ENCODE results near the gene CCDC149. TPM values are rescaled to one million over a fixed set of nuclear protein-coding genes. Genes with fewer than 3 reads are reported as not detected.

The CCDC149 gene
- total RNA-seq, 1 experiment from 2014 or later: 12.7 TPM

DNA sequence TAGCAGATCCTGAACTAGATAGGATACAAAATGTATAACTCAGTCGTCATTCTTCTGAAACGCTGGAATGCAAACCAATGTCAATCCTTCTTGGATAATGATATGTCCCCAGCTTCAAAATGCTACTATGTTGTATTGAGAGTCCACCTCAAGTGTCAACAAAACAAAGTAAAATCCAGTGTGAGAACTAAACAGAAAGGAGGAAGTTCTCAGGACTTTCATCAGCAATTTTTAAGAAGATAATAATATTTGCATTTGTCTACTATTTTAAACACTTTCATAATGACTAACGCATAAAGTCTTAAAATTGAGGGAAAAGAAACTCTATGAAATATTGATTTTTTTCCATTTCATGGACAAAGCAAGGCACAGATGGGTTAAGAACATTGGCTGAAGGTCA is 81.2 kb downstream of the CCDC149 start:
- intact Hi-C loops (cut with micrococcal nuclease): no loop called here
- Mint-ChIP-seq H3K27me3 (ENCODE audit: insufficient read depth, unreplicated experiment) (no peaks in the 10 kb centered on the region), H3K4me1 (ENCODE audit: insufficient read depth, unreplicated experiment) (no peaks in the 10 kb centered on the region), H3K9me3 (ENCODE audit: unreplicated experiment) (no peaks in the 10 kb centered on the region), H3K27ac (ENCODE audit: low read depth, unreplicated experiment) (no peak overlapping the region), H3K36me3 (ENCODE audit: insufficient read depth, unreplicated experiment) (peaks cover 6% of the 10 kb centered on the region), H3K4me3 (ENCODE audit: unreplicated experiment) (no peak overlapping the region)
- BruUV-seq (replicated peaks): no TSS peak
- ChIA-PET POLR2A (no interaction called here), CTCF (interaction anchor here (1.0 kb wide), 1 partner anchor 38 kb away, joined by 3 read pairs; no protein-coding TSS in a partner anchor)
- no peak for TF ChIP-seq CTCF (IDR thresholded peaks at IDR 0.05; ENCODE audit: unreplicated experiment)
- no peak for DNase-seq (ENCODE audit: unreplicated experiment)

GRCh38 chr4:24824720-24825119 is 88.1 kb downstream of the CCDC149 start:
- CTCF ChIA-PET: no interaction called here
- no peaks in the 10 kb centered on the region for H3K4me1 Mint-ChIP-seq (ENCODE audit: insufficient read depth, unreplicated experiment)
- POLR2A ChIA-PET: no interaction called here
- no TSS peak for BruUV-seq (replicated peaks)
- no peaks in the 10 kb centered on the region for H3K27me3 Mint-ChIP-seq (ENCODE audit: insufficient read depth, unreplicated experiment)
- no peaks in the 10 kb centered on the region for H3K36me3 Mint-ChIP-seq (ENCODE audit: insufficient read depth, unreplicated experiment)
- H3K27ac Mint-ChIP-seq (ENCODE audit: low read depth, unreplicated experiment): no peak overlapping the region
- H3K9me3 Mint-ChIP-seq (ENCODE audit: unreplicated experiment): no peaks in the 10 kb centered on the region
- intact Hi-C loops (cut with micrococcal nuclease): no loop called here
- no peak for DNase-seq (ENCODE audit: unreplicated experiment)
- no peak for TF ChIP-seq CTCF (IDR thresholded peaks at IDR 0.05; ENCODE audit: unreplicated experiment)
- H3K4me3 Mint-ChIP-seq (ENCODE audit: unreplicated experiment): no peak overlapping the region

DNA sequence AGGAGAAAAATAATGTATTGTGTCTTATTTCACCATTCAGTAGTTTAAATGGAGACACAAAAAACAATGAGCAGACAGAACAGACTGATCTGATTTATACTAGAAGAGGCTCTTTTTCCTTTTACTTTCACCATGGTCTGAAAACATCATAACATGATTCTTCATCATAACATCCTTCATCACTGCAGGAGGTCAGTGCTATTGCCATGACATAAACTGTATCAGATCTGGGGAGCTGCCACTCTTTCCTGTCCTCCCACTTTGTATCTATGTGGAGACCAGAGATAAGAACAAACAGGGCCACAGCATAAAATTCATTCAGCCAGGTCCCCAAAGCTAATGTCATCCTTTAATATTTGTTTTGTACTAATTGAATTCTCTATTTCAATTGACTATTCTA is 92.3 kb downstream of the CCDC149 start:
- no peak for TF ChIP-seq CTCF (IDR thresholded peaks at IDR 0.05; ENCODE audit: unreplicated experiment)
- ChIA-PET CTCF (interaction anchor here (0.7 kb wide), 1 partner anchor 12 kb away, joined by 3 read pairs; no protein-coding TSS in a partner anchor), POLR2A (interaction anchor here (0.7 kb wide), 1 partner anchor 31 kb away, joined by 3 read pairs; no protein-coding TSS in a partner anchor)
- no peak for DNase-seq (ENCODE audit: unreplicated experiment)
- Mint-ChIP-seq H3K27me3 (ENCODE audit: insufficient read depth, unreplicated experiment) (no peaks in the 10 kb centered on the region), H3K9me3 (ENCODE audit: unreplicated experiment) (peaks cover 9% of the 10 kb centered on the region), H3K4me3 (ENCODE audit: unreplicated experiment) (no peak overlapping the region), H3K4me1 (ENCODE audit: insufficient read depth, unreplicated experiment) (no peaks in the 10 kb centered on the region), H3K36me3 (ENCODE audit: insufficient read depth, unreplicated experiment) (peaks cover 7% of the 10 kb centered on the region), H3K27ac (ENCODE audit: low read depth, unreplicated experiment) (no peak overlapping the region)
- intact Hi-C loops (cut with micrococcal nuclease): no loop called here
- BruUV-seq (replicated peaks): no TSS peak

GRCh38 chr4:24816797-24817196 is 96.0 kb downstream of the CCDC149 start:
- no peaks in the 10 kb centered on the region for H3K27me3 Mint-ChIP-seq (ENCODE audit: insufficient read depth, unreplicated experiment)
- no peak for TF ChIP-seq CTCF (IDR thresholded peaks at IDR 0.05; ENCODE audit: unreplicated experiment)
- intact Hi-C loops (cut with micrococcal nuclease): no loop called here
- POLR2A ChIA-PET: no interaction called here
- H3K4me1 Mint-ChIP-seq (ENCODE audit: insufficient read depth, unreplicated experiment): no peaks in the 10 kb centered on the region
- H3K27ac Mint-ChIP-seq (ENCODE audit: low read depth, unreplicated experiment): no peak overlapping the region
- H3K9me3 Mint-ChIP-seq (ENCODE audit: unreplicated experiment): peaks cover 17% of the 10 kb centered on the region
- BruUV-seq (replicated peaks): no TSS peak
- no peak for DNase-seq (ENCODE audit: unreplicated experiment)
- no peak overlapping the region for H3K4me3 Mint-ChIP-seq (ENCODE audit: unreplicated experiment)
- peaks cover 7% of the 10 kb centered on the region for H3K36me3 Mint-ChIP-seq (ENCODE audit: insufficient read depth, unreplicated experiment)
- CTCF ChIA-PET: interaction anchor here (0.6 kb wide), 1 partner anchor 102 kb away, joined by 5 read pairs; no protein-coding TSS in a partner anchor

All from MCF 10A (cell line).